K562 (cell line): Measurements from ENCODE around the gene SNRPA. TPM values are rescaled to one million over a fixed set of nuclear protein-coding genes. Genes with fewer than 3 reads are reported as not detected.
A peak's percentile ranks its signal among the peaks of the same experiment; 100 is the strongest.

ENCODE experiments used
- CLOCK ChIP-seq: fragments of 250-450 bp; sonication (Bioruptor Pico); IDR thresholded peaks from 2 replicates; pipeline ENCODE4 v1.4.0; 2020; ENCODE audit warnings: mild to moderate bottlenecking, moderate library complexity, borderline replicate concordance
- CREB5 ChIP-seq: fragments of 250-450 bp; sonication (Bioruptor Pico); IDR thresholded peaks from 2 replicates; pipeline ENCODE4 v1.5.0; 2020; ENCODE audit warnings: mild to moderate bottlenecking
- FOXO4 ChIP-seq: fragments of 450-650 bp; formaldehyde crosslinking; IDR thresholded peaks from 2 replicates; pipeline ENCODE4 v1.4.0; 2020; ENCODE audit warnings: mild to moderate bottlenecking, moderate library complexity
- GMEB1 ChIP-seq: fragments of 250-450 bp; sonication (Bioruptor Pico); IDR thresholded peaks from 2 replicates; pipeline ENCODE4 v1.4.0; 2020; ENCODE audit warnings: mild to moderate bottlenecking
- HNRNPLL ChIP-seq: fragments of 200-400 bp; formaldehyde crosslinking; IDR thresholded peaks from 2 replicates; pipeline ENCODE4 v1.6.1; 2017; ENCODE audit warnings: low read length, low read depth, mild to moderate bottlenecking; ENCODE audit not compliant: poor library complexity, severe bottlenecking
- NFE2L1 ChIP-seq: fragments of 450-650 bp; IDR thresholded peaks from 2 replicates; pipeline ENCODE4 v1.6.1; 2016; ENCODE audit warnings: missing genetic modification characterization, low read depth, mild to moderate bottlenecking, missing compliant biosample characterization, moderate library complexity, borderline replicate concordance
- POU5F1 ChIP-seq: fragments of 150-350 bp; IDR thresholded peaks from 2 replicates; pipeline ENCODE4 v1.6.1; 2014; ENCODE audit warnings: borderline replicate concordance, low read length, low read depth, mild to moderate bottlenecking; ENCODE audit not compliant: partially characterized antibody
- SRSF7 ChIP-seq: fragments of 200-400 bp; formaldehyde crosslinking; optimal IDR thresholded peaks from 2 replicates; pipeline ENCODE3; 2017; ENCODE audit warnings: mild to moderate bottlenecking, low read depth, low read length
- STAT5B ChIP-seq: fragments of 250-450 bp; sonication (Bioruptor Pico); IDR thresholded peaks from 2 replicates; pipeline ENCODE4 v1.8.0; 2021; ENCODE audit warnings: mild to moderate bottlenecking, inconsistent platforms
- TOE1 ChIP-seq, 2 experiments: fragments of 450-650 bp in 1 of 2; sonication (generic) in 1 of 2; formaldehyde crosslinking in 1 of 2; IDR thresholded peaks; 2 replicates each; pipeline versions ENCODE4 v1.7.1 to v1.8.0; 2016 to 2022; ENCODE audit warnings: borderline replicate concordance in 2 of 2, mild to moderate bottlenecking in 2 of 2, antibody characterized with exemption in 1 of 2, inconsistent platforms in 1 of 2, low read depth in 1 of 2, missing genetic modification reagents in 1 of 2, moderate library complexity in 1 of 2
- ZNF253 ChIP-seq: fragments of 250-450 bp; sonication (Bioruptor Pico); conservative IDR thresholded peaks from 2 replicates; pipeline ENCODE4 v1.6.1; 2021; ENCODE audit warnings: mild to moderate bottlenecking
- ZNF280A ChIP-seq: fragments of 450-650 bp; IDR thresholded peaks from 2 replicates; pipeline ENCODE4 v1.6.1; 2018; ENCODE audit warnings: mild to moderate bottlenecking, low read depth; ENCODE audit not compliant: partially characterized antibody
- ZNF644 ChIP-seq: fragments of 200-800 bp; sonication (Bioruptor generic); IDR thresholded peaks from 2 replicates; pipeline ENCODE4 v1.6.1; 2016; ENCODE audit warnings: low read depth, missing genetic modification characterization, missing compliant biosample characterization
- ZNF764 ChIP-seq: fragments of 250-450 bp; sonication (Bioruptor Pico); IDR thresholded peaks from 2 replicates; pipeline ENCODE4 v1.4.0; 2020; ENCODE audit warnings: low read depth, mild to moderate bottlenecking, moderate library complexity
- polyA plus RNA-seq, 8 experiments: library from polyadenylated mRNA; depleted of rRNA in 4 of 8; stranded (reverse) in 5 of 8; unstranded in 3 of 8; fragments of >200 nt; fragmentation: Nextera tagmentation in 2 of 8; fragmentation: Illumina TruSeq in 1 of 8; extraction: Ambion mirVana in 2 of 8; extraction: Trizol in 1 of 8; gene quantifications; 2 replicates each; pipeline versions ENCODE4 v1.2.1 to v1.2.3, GENCODE V29; 2011 to 2014; ENCODE audit warnings: inconsistent platforms in 1 of 8, missing spikeins in 1 of 8
- total RNA-seq, 7 experiments: library from RNA; depleted of rRNA in 6 of 7; stranded (reverse); fragments of >200 nt in 6 of 7; fragmentation: Illumina TruSeq in 2 of 7; extraction: Trizol in 2 of 7; gene quantifications; 2 replicates each; pipeline versions ENCODE4 v1.2.1 to v1.2.3, GENCODE V29; 2011 to 2021; ENCODE audit warnings: low replicate concordance in 1 of 7

Gene SNRPA
- total and polyA plus RNA-seq, 9 of the 15 experiments (the other 6 are each of a cell fraction or from before 2014, with no cell fraction given): 16.3 to 311 (median 193) TPM

GRCh38 chr19:40750058-40750873 is 737 bp upstream of the SNRPA start, which contains the start of gene ACTMAP (continued):
- TF ChIP-seq GMEB1 (peak; percentile 59), ZNF280A (no peak), STAT5B (no peak), NFE2L1 (tag) (no peak), FOXO4 (CRISPR knock-in tag) (no peak), ZNF764 (CRISPR knock-in tag) (no peak), POU5F1 (peak; percentile 35), HNRNPLL (no peak), ZNF644 (tag) (peak; percentile 81), ZNF253 (CRISPR knock-in tag) (no peak), CREB5 (CRISPR knock-in tag) (no peak), SRSF7 (no peak), TOE1 (IDR thresholded peaks at IDR 0.05; ENCODE audit: borderline replicate concordance) (peak; percentile 100), TOE1 (CRISPR knock-in tag; IDR thresholded peaks at IDR 0.05; ENCODE audit: borderline replicate concordance, low read depth) (no peak), CLOCK (peak; percentile 75; the same call in 1 of the 2 replicates)
